Parathyroid adenoma (tissue), 2 donors: ENCODE results near the gene GDF10.

Source experiments
- H2AFZ ChIP-seq: fragments of 300-600 bp; sonication (generic); one replicate; pipeline ENCODE4 v1.7.0; 2017; ENCODE audit warnings: antibody characterized with exemption, mild to moderate bottlenecking
- H3K27ac ChIP-seq: fragments of 300-600 bp; sonication (generic); one replicate; pipeline ENCODE4 v1.7.0; 2017
- H3K27me3 ChIP-seq: fragments of 300-600 bp; sonication (generic); one replicate; pipeline ENCODE4 v1.7.0; 2017; ENCODE audit warnings: low read length; ENCODE audit not compliant: control insufficient read depth, insufficient read depth
- H3K36me3 ChIP-seq: fragments of 300-600 bp; sonication (generic); one replicate; pipeline ENCODE4 v1.7.0; 2017; ENCODE audit warnings: low read length; ENCODE audit not compliant: control insufficient read depth, insufficient read depth
- H3K4me1 ChIP-seq: fragments of 300-600 bp; sonication (generic); one replicate; pipeline ENCODE4 v1.7.0; 2017; ENCODE audit warnings: control low read depth
- H3K4me2 ChIP-seq: fragments of 300-600 bp; sonication (generic); one replicate; pipeline ENCODE4 v1.7.0; 2017; ENCODE audit warnings: low read length
- H3K4me3 ChIP-seq: fragments of 300-600 bp; sonication (generic); one replicate; pipeline ENCODE4 v1.7.0; 2017; ENCODE audit warnings: low read depth, low read length
- H3K79me2 ChIP-seq: fragments of 300-600 bp; sonication (generic); one replicate; pipeline ENCODE4 v1.7.0; 2017; ENCODE audit warnings: control low read depth
- H3K9ac ChIP-seq: fragments of 300-600 bp; sonication (generic); one replicate; pipeline ENCODE4 v1.7.0; 2017; ENCODE audit warnings: mild to moderate bottlenecking
- H3K9me3 ChIP-seq: fragments of 300-600 bp; sonication (generic); one replicate; pipeline ENCODE4 v1.7.0; 2017; ENCODE audit warnings: low read length; ENCODE audit not compliant: control insufficient read depth
- CTCF ChIP-seq: fragments of 300-600 bp; sonication (generic); IDR thresholded peaks from one replicate; pipeline ENCODE4 v1.7.0; 2017; ENCODE audit warnings: antibody characterized with exemption, mild to moderate bottlenecking
- donor health status: primary hyperparathyroidism.

Gene GDF10

GRCh38 chr10:47278152-47278473 lies 21.9 kb upstream of the GDF10 start:
- H2AFZ ChIP-seq, result no peak overlapping the region
- H3K27me3 ChIP-seq, result no peaks in the 10 kb centered on the region
- no peaks in the 10 kb centered on the region for H3K9me3 ChIP-seq
- no peak overlapping the region for H3K9ac ChIP-seq
- TF ChIP-seq CTCF, result no peak
- no peaks in the 10 kb centered on the region for H3K36me3 ChIP-seq
- H3K4me1 ChIP-seq, result no peaks in the 10 kb centered on the region
- no peak overlapping the region for H3K4me3 ChIP-seq
- H3K79me2 ChIP-seq, result no peaks in the 10 kb centered on the region
- H3K27ac ChIP-seq, result no peak overlapping the region
- H3K4me2 ChIP-seq, result no peak overlapping the region

- TF ChIP-seq CTCF, result no peak
- Histone ChIP-seq H3K36me3 (no peaks in the 10 kb centered on the region), H3K9me3 (no peaks in the 10 kb centered on the region), H3K4me3 (no peak overlapping the region), H3K27me3 (no peaks in the 10 kb centered on the region), H3K79me2 (no peaks in the 10 kb centered on the region), H3K27ac (no peak overlapping the region), H3K9ac (no peak overlapping the region), H2AFZ (no peak overlapping the region), H3K4me2 (no peak overlapping the region), H3K4me1 (no peaks in the 10 kb centered on the region)
Measured at GRCh38 chr10:47278720-47279119, 21.3 kb upstream of the GDF10 start.

- Histone ChIP-seq H3K4me1 (no peaks in the 10 kb centered on the region), H3K27ac (no peak overlapping the region), H2AFZ (no peak overlapping the region), H3K4me2 (no peak overlapping the region), H3K9me3 (no peaks in the 10 kb centered on the region), H3K27me3 (no peaks in the 10 kb centered on the region), H3K36me3 (no peaks in the 10 kb centered on the region), H3K9ac (no peak overlapping the region), H3K79me2 (no peaks in the 10 kb centered on the region), H3K4me3 (no peak overlapping the region)
- TF ChIP-seq CTCF, result no peak
Measured at GRCh38 chr10:47279276-47279675, 20.7 kb upstream of the GDF10 start.

GRCh38 chr10:47282005-47282656 lies 17.9 kb upstream of the GDF10 start:
- Histone ChIP-seq H3K9me3 (no peaks in the 10 kb centered on the region), H3K27ac (no peak overlapping the region), H3K79me2 (no peaks in the 10 kb centered on the region), H3K4me3 (no peak overlapping the region), H3K36me3 (no peaks in the 10 kb centered on the region), H3K4me2 (no peak overlapping the region), H3K27me3 (no peaks in the 10 kb centered on the region), H3K9ac (no peak overlapping the region), H3K4me1 (no peaks in the 10 kb centered on the region), H2AFZ (no peak overlapping the region)
- TF ChIP-seq CTCF, result no peak

- H3K4me3 ChIP-seq, result no peak overlapping the region
- H3K27ac ChIP-seq, result no peak overlapping the region
- TF ChIP-seq CTCF, result no peak
- no peaks in the 10 kb centered on the region for H3K4me1 ChIP-seq
- no peaks in the 10 kb centered on the region for H3K27me3 ChIP-seq
- H3K36me3 ChIP-seq, result no peaks in the 10 kb centered on the region
- no peak overlapping the region for H2AFZ ChIP-seq
- no peaks in the 10 kb centered on the region for H3K9me3 ChIP-seq
- no peak overlapping the region for H3K4me2 ChIP-seq
- no peak overlapping the region for H3K9ac ChIP-seq
- no peaks in the 10 kb centered on the region for H3K79me2 ChIP-seq
Measured at GRCh38 chr10:47282657-47283018, 17.4 kb upstream of the GDF10 start.
